Caco-2 (cell line): ENCODE data around the gene PEX26. TPM values are rescaled to one million over a fixed set of nuclear protein-coding genes. Genes with fewer than 3 reads are reported as not detected.

Experiments used
- BruUV-seq: library from RNA; stranded (reverse); fragments of 400-500 nt; replicated peaks from 2 replicates; lab custom pipeline; 2021; lab: Mats Ljungman, UMichigan
- CTCF ChIA-PET: fragments of 300-600 bp; sonication (Branson Sonifier 250); formaldehyde crosslinking; loops from one replicate; lab custom pipeline; 2022; ENCODE audit warnings: antibody characterized with exemption; lab: Charles Lee
- POLR2A ChIA-PET: fragments of 300-600 bp; sonication (Branson Sonifier 250); formaldehyde crosslinking; loops from one replicate; lab custom pipeline; 2022; ENCODE audit warnings: antibody characterized with exemption; lab: Charles Lee
- DNase-seq, 2 experiments: peaks; one replicate each; pipeline versions ENCODE4 v3.0.0 to v3.0.0-alpha.2; 2020 to 2022
- H3K27me3 ChIP-seq: replicated peaks from 2 replicates; pipeline ENCODE4 v1.6.0; 2011; ENCODE audit warnings: low read length; ENCODE audit not compliant: control insufficient read depth, insufficient read depth
- H3K36me3 ChIP-seq: 2 replicates; pipeline ENCODE4 v1.5.1; 2011; ENCODE audit warnings: low read length; ENCODE audit not compliant: control insufficient read depth, insufficient read depth
- H3K4me1 ChIP-seq: fragments of 250-450 bp; sonication (Bioruptor Pico); 2 replicates; pipeline ENCODE4 v1.5.1; 2020; ENCODE audit warnings: mild to moderate bottlenecking
- H3K4me3 ChIP-seq: 2 replicates; pipeline ENCODE4 v1.5.1; 2011; ENCODE audit warnings: low read depth, mild to moderate bottlenecking, control low read depth, low read length
- H3K9me3 ChIP-seq: fragments of 250-450 bp; sonication (Bioruptor Pico); 2 replicates; pipeline ENCODE4 v1.5.1; 2020; ENCODE audit warnings: mild to moderate bottlenecking, moderate library complexity
- H3K27ac Mint-ChIP-seq: one replicate; pipeline ENCODE4 v1.8.0; 2022; ENCODE audit warnings: mixed read lengths; ENCODE audit not compliant: unreplicated experiment
- H3K27me3 Mint-ChIP-seq: one replicate; pipeline ENCODE4 v1.8.0; 2022; ENCODE audit warnings: mixed read lengths; ENCODE audit not compliant: insufficient read depth, unreplicated experiment
- H3K36me3 Mint-ChIP-seq: one replicate; pipeline ENCODE4 v1.8.0; 2022; ENCODE audit warnings: mild to moderate bottlenecking, mixed read lengths; ENCODE audit not compliant: insufficient read depth, unreplicated experiment
- H3K4me1 Mint-ChIP-seq: one replicate; pipeline ENCODE4 v1.8.0; 2022; ENCODE audit warnings: low read depth, mixed read lengths; ENCODE audit not compliant: unreplicated experiment
- H3K4me3 Mint-ChIP-seq: one replicate; pipeline ENCODE4 v1.8.0; 2022; ENCODE audit warnings: mild to moderate bottlenecking, moderate library complexity, mixed read lengths; ENCODE audit not compliant: unreplicated experiment
- H3K9me3 Mint-ChIP-seq: one replicate; pipeline ENCODE4 v1.8.0; 2022; ENCODE audit warnings: mixed read lengths; ENCODE audit not compliant: unreplicated experiment
- intact Hi-C: fragments of 100-400 bp; cut with micrococcal nuclease; formaldehyde crosslinking; loops from one replicate; pipeline ENCODE4 v1.10.0; 2022; ENCODE audit not compliant: unreplicated experiment
- total RNA-seq: library from RNA; stranded (reverse); gene quantifications from 2 replicates; pipeline ENCODE4 v1.2.3, GENCODE V29; 2022
- TF ChIP-seq, protein P1 (sequence below), 2 experiments: fragments of 200-600 bp in 1 of 2; IDR thresholded peaks; 1 replicate in 1 of 2; 2 replicates in 1 of 2; pipeline versions ENCODE4 v1.5.1 to v1.8.0; 2011 to 2022; ENCODE audit warnings: antibody characterized with exemption in 1 of 2, control low read depth in 1 of 2, inconsistent platforms in 1 of 2, low read depth in 1 of 2, low read length in 1 of 2, mild to moderate bottlenecking in 1 of 2, moderate library complexity in 1 of 2; ENCODE audit not compliant: insufficient read depth in 1 of 2, severe bottlenecking in 1 of 2, unreplicated experiment in 1 of 2

PEX26 gene
- total RNA-seq, 1 experiment from 2014 or later: 40.6 TPM

DNA sequence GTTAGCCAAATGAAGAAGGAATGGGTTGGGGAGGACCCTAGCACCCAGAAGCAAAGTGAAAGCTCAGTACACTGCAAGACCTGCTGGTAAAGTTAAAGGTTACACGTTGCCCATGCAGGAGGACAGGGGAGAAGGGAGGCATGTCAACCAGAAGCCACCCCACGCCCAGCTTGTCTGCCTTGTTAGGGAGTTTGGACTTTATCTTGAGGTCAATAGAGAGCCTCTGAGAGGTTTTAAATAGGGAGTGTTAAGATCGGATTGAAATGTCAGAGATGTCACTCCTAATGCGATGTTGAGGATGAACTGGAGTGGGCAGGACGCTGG, 18.7 kb upstream of the PEX26 start:
- H3K27me3 ChIP-seq: no peaks in the 10 kb centered on the region
- no peaks in the 10 kb centered on the region for H3K27me3 Mint-ChIP-seq
- H3K4me1 ChIP-seq: peaks cover 80% of the 10 kb centered on the region
- no TSS peak for BruUV-seq
- H3K9me3 ChIP-seq: no peaks in the 10 kb centered on the region
- TF ChIP-seq, protein P1, sequence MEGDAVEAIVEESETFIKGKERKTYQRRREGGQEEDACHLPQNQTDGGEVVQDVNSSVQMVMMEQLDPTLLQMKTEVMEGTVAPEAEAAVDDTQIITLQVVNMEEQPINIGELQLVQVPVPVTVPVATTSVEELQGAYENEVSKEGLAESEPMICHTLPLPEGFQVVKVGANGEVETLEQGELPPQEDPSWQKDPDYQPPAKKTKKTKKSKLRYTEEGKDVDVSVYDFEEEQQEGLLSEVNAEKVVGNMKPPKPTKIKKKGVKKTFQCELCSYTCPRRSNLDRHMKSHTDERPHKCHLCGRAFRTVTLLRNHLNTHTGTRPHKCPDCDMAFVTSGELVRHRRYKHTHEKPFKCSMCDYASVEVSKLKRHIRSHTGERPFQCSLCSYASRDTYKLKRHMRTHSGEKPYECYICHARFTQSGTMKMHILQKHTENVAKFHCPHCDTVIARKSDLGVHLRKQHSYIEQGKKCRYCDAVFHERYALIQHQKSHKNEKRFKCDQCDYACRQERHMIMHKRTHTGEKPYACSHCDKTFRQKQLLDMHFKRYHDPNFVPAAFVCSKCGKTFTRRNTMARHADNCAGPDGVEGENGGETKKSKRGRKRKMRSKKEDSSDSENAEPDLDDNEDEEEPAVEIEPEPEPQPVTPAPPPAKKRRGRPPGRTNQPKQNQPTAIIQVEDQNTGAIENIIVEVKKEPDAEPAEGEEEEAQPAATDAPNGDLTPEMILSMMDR (IDR thresholded peaks at IDR 0.05; ENCODE audit: insufficient read depth in 1 of 2, low read depth in 1 of 2, low read length in 1 of 2, severe bottlenecking in 1 of 2, unreplicated experiment in 1 of 2): no peak
- no peak overlapping the region for H3K4me3 Mint-ChIP-seq
- no peaks in the 10 kb centered on the region for H3K36me3 Mint-ChIP-seq
- ChIA-PET CTCF (no interaction called here), POLR2A (interaction anchor here (1.2 kb wide), 1 partner anchor 11 kb away, joined by 3 read pairs; no protein-coding TSS in a partner anchor)
- H3K4me1 Mint-ChIP-seq: peaks cover 43% of the 10 kb centered on the region
- H3K4me3 ChIP-seq: no peak overlapping the region
- H3K36me3 ChIP-seq: no peaks in the 10 kb centered on the region
- intact Hi-C loops: no loop called here
- peak overlapping the region; percentile 7 for H3K27ac Mint-ChIP-seq
- peaks cover 10% of the 10 kb centered on the region for H3K9me3 Mint-ChIP-seq
- DNase-seq: no peak

DNA sequence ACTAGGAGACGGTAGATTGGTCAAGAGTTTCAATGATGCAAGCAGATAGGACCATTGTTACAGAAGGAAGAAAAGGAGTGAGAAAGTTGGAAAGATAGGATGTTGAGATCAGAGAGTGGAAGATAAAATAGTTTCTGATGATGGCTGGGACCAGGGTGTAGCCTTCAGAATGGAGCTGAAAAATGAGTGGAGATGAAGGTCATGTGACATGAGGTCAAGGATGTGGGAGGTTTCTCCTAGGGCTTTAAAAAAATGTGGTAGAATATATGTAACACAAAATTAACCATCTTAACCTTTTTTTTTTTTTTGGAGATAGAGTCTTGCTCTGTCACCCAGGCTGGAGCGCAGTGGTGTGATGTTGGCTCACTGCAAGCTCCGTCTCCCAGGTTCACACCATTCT, 18.3 kb upstream of the PEX26 start:
- CTCF ChIA-PET: no interaction called here
- Histone ChIP-seq H3K36me3 (no peaks in the 10 kb centered on the region), H3K9me3 (no peaks in the 10 kb centered on the region), H3K27me3 (no peaks in the 10 kb centered on the region), H3K4me3 (no peak overlapping the region), H3K4me1 (peaks cover 80% of the 10 kb centered on the region)
- TF ChIP-seq, protein P1 (IDR thresholded peaks at IDR 0.05; ENCODE audit: insufficient read depth in 1 of 2, low read depth in 1 of 2, low read length in 1 of 2, severe bottlenecking in 1 of 2, unreplicated experiment in 1 of 2): no peak
- Mint-ChIP-seq H3K27ac (peak overlapping the region; percentile 7), H3K4me3 (no peak overlapping the region), H3K9me3 (peaks cover 10% of the 10 kb centered on the region), H3K27me3 (no peaks in the 10 kb centered on the region), H3K4me1 (peaks cover 39% of the 10 kb centered on the region), H3K36me3 (no peaks in the 10 kb centered on the region)
- no TSS peak for BruUV-seq
- intact Hi-C loops: no loop called here
- DNase-seq: no peak
- POLR2A ChIA-PET: no interaction called here

DNA sequence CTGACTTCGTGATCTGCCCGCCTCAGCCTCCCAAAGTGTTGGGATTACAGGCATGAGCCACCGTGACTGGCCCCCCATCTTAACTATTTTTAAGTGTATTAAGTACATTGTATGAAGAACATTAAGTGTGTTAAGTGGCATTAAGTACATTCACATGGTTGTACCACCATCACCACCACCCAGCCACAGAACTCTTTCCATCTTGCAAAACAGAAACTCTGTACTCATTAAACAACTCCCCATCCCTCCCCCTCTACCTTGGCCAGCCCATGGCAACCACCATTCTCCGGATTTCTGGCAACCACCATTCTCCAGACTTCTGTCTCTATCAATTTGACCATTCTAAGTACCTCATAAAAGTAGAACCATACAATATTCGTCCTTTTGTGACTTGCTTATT, 17.8 kb upstream of the PEX26 start:
- no TSS peak for BruUV-seq
- POLR2A ChIA-PET: interaction anchor here (1.6 kb wide), 1 partner anchor 12 kb away, joined by 20 read pairs; no protein-coding TSS in a partner anchor
- Histone ChIP-seq H3K27me3 (no peaks in the 10 kb centered on the region), H3K4me1 (peaks cover 80% of the 10 kb centered on the region), H3K9me3 (no peaks in the 10 kb centered on the region), H3K36me3 (no peaks in the 10 kb centered on the region), H3K4me3 (no peak overlapping the region)
- Mint-ChIP-seq H3K4me1 (peaks cover 38% of the 10 kb centered on the region), H3K36me3 (no peaks in the 10 kb centered on the region), H3K27ac (peak overlapping the region; percentile 26), H3K9me3 (peaks cover 10% of the 10 kb centered on the region), H3K27me3 (no peaks in the 10 kb centered on the region), H3K4me3 (no peak overlapping the region)
- DNase-seq: no peak
- CTCF ChIA-PET: no interaction called here
- TF ChIP-seq, protein P1 (IDR thresholded peaks at IDR 0.05; ENCODE audit: insufficient read depth in 1 of 2, low read depth in 1 of 2, low read length in 1 of 2, severe bottlenecking in 1 of 2, unreplicated experiment in 1 of 2): no peak
- intact Hi-C loops: loop anchor here (5.0 kb wide), 1 partner anchor 38 kb away; the partner anchor contains the start of gene MICAL3
